ENCODE data around the gene ARMC9.
"Not testable (repeated sequence)": the region's sequence is repeated elsewhere in the genome, so short reads cannot be mapped to it uniquely, and the experiment has no call there.

The ARMC9 gene

GRCh38 chr2:231387904-231388724 is 189.7 kb downstream of the ARMC9 start:
- DNase-seq, result peak; percentile 43

DNA sequence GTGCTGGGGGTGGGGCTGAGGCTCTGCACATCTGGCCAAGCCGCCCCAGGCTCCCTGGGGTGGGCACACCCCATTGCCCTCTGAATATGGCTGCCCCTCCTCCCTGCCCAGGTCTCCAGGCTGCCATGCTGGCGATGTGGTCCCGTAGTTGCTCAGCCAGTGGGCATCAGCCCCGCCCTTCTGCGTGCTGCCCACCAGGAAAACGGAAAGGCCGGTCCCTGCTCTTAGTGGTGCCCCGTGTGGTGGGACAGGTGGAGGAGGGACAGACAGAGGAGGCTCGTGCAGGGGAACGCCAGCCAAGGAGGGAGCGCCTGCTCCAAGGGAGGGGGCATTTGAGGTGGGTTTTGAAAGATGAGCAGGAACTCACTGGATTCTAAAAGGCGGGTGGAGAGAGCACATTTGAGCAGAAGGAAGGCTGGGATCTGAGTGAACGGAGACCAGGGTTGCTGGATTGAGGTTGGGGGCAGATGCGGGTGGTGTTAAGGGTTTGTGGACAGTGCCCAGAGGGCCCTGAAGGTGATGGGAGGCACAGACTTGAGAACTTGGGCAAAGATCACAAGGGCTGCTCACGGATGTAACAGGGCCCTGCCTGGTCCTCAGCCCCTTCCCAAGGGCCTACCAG is 190.4 kb downstream of the ARMC9 start:
- no peak for DNase-seq

GRCh38 chr2:231390667-231391066 is 192.2 kb downstream of the ARMC9 start:
- no peak for DNase-seq

DNA sequence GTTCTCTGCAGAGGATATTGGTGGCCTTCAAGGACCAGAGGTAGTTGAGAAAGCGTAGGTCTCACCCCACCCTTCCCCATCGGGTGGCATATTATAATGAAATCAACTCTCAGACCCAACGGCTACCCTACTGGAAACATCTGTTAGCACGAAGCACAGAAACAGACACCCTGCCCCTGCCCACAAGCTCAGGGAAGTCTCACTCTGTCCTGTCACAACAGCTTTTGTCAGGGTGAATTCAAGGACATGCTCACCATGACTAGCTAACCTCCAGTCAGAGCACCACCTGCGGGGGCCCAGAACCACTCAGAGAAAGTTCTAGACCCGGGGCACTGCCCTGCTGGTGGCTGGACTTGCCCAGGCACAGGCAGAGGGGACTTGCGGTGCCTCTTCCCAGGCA is 193.6 kb downstream of the ARMC9 start:
- DNase-seq, result no peak

DNA sequence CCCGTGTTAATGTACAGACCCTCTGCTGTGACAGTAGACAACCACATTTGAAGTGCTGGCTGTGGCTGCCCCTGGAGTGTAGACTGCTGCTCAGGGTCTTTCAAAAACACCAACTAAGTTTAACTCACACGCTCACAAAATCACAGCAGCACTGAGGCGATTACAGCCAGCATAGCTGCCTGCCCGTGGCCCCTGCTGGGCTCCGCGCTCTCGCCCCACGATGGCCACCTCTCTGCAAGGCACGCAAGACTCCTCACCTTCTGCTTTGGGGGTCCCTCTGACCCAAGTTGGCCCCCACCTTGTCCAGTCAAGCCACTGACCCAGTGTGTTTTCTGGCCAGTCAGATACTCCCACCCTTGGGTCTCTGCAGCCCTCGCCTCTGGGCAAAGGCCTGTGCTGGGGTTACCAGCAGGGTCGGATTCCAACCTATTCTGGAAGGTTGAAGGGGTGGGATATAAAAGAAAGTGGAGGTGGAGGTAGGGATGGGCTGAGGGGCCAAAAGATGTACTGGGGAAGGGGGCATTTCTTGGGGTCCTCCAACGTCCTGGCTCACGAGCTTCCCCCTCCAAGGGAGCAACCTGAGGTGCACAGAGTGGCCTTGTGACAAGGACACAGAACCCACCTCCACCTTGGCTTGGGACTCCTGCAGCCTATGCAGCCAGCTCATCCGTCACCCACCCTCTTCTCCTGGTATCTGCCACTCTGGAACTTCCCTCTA is 194.2 kb downstream of the ARMC9 start:
- no peak for DNase-seq

DNA sequence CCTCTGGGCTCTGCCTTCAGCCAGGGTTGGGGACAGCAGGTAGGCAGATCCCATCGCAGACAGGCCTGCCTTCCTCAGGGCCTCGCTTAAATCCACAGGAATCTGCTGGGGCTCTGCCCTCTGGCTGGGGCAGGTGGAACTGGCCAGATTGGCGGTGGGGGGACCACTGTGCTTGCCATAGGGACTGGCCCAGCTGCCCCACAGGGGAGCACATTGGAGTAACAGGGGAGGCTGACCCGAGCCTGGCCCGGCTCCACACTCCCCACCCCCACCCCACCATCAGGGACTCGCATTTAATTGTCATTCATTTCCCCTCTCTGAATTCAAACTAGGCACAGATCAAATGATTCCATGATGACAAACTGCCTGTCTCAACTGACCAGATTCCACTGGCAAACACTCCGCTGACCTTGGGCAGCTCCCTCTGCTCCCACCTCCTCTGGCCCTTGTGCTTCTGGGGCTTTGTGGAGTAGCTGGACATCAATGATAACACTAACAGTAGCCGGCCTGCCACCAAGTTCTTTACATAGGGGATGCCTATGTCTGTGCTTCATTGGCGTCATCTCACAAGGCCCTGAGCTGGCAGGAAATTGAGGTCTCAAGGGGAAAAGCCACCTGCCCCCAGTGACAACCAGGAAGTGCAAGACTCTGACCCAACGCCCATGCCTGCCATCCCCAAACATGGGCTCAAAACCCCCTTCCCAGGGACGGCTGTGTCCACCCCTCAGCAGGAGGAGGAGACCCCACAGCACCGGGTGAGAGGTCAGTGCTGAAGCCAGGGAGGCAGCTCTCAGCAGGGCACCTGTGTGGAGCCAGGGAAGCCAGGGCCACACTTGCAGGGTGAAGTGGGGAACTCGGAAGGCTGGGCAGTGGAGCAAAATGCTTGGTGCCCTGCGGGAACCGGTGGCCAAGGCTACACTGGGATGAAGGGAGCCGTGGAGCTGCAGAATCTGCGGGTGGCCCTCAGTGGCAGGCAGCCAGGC is 195.0 kb downstream of the ARMC9 start:
- no peak for DNase-seq

DNA sequence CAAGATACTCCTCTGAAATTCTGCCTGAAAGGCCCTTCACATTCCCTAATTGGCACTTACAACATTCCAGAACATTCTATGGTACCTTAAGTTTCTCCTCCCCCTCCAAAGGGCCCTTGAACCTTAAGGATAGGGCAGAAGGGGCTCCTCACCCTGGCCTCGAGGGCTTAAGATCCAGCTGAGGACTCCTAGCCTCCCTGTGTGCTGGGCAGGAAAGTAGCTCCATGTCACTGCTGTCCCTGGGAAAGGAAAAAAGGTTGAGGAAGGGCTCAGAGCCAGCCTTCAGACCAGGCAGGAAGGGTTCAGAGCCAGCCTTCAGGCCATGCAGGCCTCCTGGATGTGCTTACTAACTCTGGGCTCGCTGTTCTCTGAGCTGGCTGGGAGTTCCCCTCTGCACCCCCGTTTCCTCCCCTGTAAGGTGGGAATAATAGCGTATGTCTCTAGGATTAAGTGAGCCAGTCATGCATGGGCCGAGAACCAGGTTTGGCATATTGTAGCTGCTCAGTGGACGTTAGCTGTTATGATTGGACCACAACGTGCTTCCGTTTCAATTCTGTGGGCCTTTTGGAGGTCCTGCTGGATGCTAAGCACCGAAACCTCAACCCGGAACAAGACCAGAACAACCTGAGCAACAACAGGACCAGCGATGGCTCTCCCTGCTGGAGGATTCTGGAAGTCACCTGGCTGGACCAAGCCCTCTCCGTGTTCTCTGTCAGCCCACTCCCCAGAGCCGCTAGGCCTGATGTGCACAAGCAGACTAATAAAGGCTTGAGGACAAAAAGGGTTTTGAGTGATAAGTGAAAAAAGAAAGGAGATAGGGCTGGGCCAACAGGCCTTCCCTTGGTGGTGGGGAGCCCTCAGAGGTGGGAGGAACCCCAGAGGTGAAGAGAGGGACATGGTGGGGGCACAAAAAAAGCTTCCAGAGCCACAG is 196.0 kb downstream of the ARMC9 start:
- no peak for DNase-seq

DNA sequence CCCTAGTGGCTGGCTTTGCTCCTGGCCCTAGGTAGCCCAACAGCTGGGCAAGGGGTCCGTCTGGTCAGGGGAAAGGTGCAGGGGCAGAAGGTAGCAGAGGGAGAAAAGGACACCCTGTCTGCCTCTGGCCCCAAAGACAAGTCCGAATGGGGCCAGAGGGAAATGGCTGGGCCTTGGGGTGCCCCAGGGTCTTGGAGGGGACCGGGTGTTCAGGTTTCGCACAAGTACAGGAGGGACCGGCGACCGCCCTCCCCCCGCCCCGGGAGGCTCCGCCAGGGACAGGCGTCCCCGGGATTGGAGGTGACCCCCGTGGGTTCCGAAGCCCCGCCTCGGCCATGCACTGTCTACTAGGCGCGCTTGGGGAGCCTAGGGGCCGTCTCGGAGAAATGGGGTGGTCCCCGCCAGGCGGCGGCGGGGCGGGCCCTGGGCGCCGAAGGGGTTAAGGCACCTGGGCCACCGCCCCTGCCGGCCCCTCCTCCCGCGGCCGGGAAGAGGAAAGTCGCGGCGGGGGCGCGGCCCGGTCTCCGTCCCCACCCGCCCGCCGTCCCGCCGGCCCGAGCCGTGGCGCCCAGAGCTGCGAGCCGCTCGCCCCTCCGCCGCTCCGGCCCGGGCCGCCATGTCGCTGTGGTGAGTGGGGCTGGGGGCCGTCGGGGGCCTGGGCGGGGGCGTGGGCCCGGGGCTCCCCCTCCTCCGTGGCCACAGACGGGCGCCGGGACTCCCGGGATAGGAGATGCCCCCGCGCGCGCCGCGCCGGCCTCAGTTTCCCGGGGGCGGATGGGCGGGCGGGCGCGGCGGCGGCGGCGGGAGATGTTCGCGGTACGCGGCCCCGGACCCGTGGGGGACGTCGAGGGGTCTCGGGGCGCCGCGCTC is 197.0 kb downstream of the ARMC9 start, which contains the start of gene B3GNT7:
Gene B3GNT7 (plus strand): TSS at position 523 of the 870 bp plus-strand sequence. CDS start 94 bp downstream, at position 617.
- DNase-seq, result no peak

DNA sequence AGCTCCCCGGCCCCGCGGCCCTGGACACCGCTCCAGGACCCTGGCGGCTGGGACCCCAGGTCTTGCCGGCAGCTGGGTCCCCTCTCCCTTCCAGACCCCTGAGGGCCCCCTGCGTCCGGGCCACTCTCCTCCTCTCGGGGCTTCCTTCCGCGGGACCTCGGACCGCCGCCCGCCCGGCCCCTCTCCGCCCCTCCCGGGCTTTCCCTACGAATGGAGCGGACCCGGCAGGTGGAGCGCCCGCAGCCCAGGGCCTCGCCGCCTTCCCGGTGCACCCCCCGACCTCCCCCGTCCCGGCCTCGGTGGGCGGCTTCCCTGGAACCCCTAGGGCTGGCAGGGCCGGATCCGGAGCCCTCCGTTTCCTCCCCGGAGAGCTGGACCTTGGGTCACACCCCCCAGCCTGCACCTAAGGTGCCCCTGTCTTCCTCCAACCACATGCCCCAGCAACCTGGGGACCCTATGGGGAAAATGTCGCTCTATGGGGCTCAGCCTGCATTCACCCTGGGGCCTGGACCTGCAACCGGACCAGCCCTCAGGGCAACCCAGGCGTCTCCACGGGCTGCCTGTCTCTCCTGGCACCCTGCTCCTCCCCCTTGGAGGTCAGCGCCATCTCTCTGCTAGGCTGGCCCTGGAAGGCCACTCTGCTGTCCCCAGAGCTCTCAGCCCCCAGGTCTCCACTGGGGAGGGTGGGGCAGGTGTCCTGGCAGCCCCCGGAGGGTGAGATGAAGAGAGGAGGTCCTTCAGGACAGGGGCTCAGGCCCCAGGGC is 197.8 kb downstream of the ARMC9 start:
- DNase-seq, result no peak

GRCh38 chr2:231397011-231397927 is 198.8 kb downstream of the ARMC9 start:
- DNase-seq, result no peak

DNA sequence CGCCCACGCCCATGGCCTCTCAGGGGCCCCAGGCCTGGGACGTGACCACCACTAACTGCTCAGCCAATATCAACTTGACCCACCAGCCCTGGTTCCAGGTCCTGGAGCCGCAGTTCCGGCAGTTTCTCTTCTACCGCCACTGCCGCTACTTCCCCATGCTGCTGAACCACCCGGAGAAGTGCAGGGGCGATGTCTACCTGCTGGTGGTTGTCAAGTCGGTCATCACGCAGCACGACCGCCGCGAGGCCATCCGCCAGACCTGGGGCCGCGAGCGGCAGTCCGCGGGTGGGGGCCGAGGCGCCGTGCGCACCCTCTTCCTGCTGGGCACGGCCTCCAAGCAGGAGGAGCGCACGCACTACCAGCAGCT is 199.5 kb downstream of the ARMC9 start:
- no peak for DNase-seq

GRCh38 chr2:231398585-231398984 is 200.2 kb downstream of the ARMC9 start:
- DNase-seq, result no peak

DNA sequence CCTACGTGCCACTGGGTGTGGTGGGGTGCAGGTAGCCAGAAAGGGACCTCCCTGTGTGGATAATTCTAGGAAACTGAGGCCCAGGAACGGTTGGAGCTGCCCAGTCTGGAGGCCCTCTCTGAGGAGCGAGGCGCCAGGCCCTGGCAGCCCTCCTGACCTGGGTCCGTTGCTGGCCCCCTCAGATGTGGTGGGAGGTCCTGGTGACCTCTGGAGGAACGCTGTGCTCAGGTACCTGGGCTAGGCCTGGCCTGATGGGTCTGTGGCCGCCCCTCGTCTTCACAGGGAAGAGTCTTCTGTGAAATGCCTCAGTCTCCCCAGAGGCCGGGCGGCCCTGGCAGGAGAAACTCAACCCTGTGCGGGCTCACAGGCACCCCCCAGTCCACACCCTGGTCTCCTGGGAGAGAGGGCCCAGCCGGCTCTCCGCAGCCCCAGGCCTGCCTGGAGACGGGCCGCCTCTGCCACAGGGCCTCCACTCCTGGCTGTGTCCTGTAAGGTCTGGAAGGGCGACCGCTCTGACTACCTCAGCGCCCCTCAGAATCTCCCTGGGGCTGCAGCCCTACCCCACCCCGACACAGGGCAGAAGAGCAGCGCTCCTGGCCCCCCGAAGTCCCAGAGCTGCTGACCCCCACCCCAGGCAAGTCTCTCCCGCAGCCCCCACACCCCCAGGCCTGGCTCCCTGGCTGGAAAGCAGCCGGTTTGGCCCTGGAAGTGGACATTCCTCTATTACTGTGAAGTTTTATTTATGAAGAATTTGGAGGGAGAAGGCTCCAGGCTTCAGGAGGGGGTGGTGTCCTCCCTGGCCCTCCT is 200.8 kb downstream of the ARMC9 start:
- DNase-seq, result no peak

GRCh38 chr2:231399853-231400680 is 201.6 kb downstream of the ARMC9 start:
- DNase-seq, result no peak

GRCh38 chr2:231400681-231401080 is 202.2 kb downstream of the ARMC9 start:
- not testable (repeated sequence) for DNase-seq

DNA sequence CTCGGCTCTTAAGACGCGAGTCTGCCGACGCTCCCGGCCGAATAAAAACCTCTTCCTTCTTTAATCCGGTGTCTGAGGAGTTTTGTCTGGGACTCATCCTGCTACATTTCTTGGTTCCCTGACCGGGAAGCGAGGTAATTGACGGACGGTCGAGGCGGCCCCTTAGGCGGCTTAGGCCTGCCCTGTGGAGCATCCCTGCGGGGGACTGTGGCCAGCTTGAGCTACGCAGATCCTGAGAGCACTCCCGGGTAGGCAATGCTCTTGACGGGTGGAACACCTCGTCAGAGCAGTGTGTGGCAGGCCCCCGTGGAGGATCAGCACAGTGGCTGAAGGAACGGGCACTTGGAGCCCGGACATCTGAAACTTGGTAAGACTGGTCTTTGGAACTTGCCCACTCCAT is 202.7 kb downstream of the ARMC9 start:
- not testable (repeated sequence) for DNase-seq
